Measurements from ENCODE around the gene PTGIS. TPM values are rescaled to one million over a fixed set of nuclear protein-coding genes. Genes with fewer than 3 reads are reported as not detected.

PTGIS gene
- total RNA-seq, 4 donors from 2014 or later: 1.6 to 34.1 (median 8.6) TPM

DNA sequence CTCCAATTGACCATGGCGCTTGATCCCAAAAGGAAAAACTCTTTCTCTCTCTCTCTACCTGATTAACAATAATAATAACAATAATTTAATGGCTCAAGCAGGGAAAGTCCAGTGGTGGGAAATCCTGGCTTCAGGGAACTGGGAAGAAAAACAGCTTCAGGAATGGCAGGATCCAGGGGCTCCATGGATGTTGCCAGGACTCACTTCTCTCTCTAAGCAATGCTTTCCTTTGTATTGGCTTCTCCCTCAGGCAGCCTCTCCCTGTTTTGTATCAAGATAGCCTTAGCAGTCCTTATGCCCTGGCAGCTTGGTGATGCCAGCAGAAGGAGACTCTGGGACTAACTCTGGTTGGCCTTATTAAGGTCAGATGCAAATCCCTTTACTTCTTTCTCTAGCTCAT, 13.5 kb upstream of the PTGIS start:
- Histone ChIP-seq H3K36me3 (no peaks in the 10 kb centered on the region), H3K4me1 (peaks cover 0 to 52% (median 27%) of the 10 kb centered on the region in 3 donors), H3K27ac (peak overlapping the region in 3 of 4 donors; percentile 66 to 88 (median 80)), H3K4me3 (no peak overlapping the region), H3K27me3 (peaks cover 0 to 32% (median 0%) of the 10 kb centered on the region in 4 donors), H3K9me3 (peaks cover 0 to 7% (median 6%) of the 10 kb centered on the region in 3 donors)
- no peak for DNase-seq
- TF ChIP-seq, protein P1, sequence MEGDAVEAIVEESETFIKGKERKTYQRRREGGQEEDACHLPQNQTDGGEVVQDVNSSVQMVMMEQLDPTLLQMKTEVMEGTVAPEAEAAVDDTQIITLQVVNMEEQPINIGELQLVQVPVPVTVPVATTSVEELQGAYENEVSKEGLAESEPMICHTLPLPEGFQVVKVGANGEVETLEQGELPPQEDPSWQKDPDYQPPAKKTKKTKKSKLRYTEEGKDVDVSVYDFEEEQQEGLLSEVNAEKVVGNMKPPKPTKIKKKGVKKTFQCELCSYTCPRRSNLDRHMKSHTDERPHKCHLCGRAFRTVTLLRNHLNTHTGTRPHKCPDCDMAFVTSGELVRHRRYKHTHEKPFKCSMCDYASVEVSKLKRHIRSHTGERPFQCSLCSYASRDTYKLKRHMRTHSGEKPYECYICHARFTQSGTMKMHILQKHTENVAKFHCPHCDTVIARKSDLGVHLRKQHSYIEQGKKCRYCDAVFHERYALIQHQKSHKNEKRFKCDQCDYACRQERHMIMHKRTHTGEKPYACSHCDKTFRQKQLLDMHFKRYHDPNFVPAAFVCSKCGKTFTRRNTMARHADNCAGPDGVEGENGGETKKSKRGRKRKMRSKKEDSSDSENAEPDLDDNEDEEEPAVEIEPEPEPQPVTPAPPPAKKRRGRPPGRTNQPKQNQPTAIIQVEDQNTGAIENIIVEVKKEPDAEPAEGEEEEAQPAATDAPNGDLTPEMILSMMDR (IDR thresholded peaks at IDR 0.05): no peak
- TF ChIP-seq POLR2A (IDR thresholded peaks at IDR 0.05): no peak
- intact Hi-C loops (cut with DNase I): no loop called here
- 89 to 90% methylated on average over 1 of the region's 1 CpG for WGBS, 2 donors

DNA sequence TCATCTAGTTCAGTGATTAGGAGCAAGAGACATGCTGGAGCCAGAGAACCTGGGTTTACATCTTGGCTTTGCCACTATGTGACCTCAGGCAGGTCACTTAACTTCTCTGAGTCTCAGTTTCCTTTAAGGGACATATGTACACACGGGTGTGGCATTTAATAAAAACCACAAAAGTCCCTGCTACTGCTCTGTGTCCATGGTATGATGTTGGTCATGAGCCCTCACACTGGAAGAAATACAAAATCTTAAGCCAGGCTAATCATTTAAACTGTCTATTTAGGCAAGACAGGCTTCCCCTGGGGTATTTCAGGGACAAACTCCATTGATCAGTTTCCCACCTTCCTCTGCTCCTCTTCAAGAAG, 12.9 kb upstream of the PTGIS start:
- peaks cover 0 to 30% (median 0%) of the 10 kb centered on the region in 4 donors for H3K27me3 ChIP-seq
- intact Hi-C loops (cut with DNase I): no loop called here
- no peak overlapping the region for H3K4me3 ChIP-seq
- H3K27ac ChIP-seq: peak overlapping the region in 3 of 4 donors; percentile 66 to 88 (median 80)
- DNase-seq: no peak
- no peak for TF ChIP-seq POLR2A (IDR thresholded peaks at IDR 0.05)
- TF ChIP-seq, protein P1 (IDR thresholded peaks at IDR 0.05): no peak
- peaks cover 0 to 51% (median 27%) of the 10 kb centered on the region in 3 donors for H3K4me1 ChIP-seq
- 0 to 29% methylated on average over 1 of the region's 1 CpG for WGBS, 2 donors
- peaks cover 0 to 7% (median 6%) of the 10 kb centered on the region in 3 donors for H3K9me3 ChIP-seq
- no peaks in the 10 kb centered on the region for H3K36me3 ChIP-seq

DNA sequence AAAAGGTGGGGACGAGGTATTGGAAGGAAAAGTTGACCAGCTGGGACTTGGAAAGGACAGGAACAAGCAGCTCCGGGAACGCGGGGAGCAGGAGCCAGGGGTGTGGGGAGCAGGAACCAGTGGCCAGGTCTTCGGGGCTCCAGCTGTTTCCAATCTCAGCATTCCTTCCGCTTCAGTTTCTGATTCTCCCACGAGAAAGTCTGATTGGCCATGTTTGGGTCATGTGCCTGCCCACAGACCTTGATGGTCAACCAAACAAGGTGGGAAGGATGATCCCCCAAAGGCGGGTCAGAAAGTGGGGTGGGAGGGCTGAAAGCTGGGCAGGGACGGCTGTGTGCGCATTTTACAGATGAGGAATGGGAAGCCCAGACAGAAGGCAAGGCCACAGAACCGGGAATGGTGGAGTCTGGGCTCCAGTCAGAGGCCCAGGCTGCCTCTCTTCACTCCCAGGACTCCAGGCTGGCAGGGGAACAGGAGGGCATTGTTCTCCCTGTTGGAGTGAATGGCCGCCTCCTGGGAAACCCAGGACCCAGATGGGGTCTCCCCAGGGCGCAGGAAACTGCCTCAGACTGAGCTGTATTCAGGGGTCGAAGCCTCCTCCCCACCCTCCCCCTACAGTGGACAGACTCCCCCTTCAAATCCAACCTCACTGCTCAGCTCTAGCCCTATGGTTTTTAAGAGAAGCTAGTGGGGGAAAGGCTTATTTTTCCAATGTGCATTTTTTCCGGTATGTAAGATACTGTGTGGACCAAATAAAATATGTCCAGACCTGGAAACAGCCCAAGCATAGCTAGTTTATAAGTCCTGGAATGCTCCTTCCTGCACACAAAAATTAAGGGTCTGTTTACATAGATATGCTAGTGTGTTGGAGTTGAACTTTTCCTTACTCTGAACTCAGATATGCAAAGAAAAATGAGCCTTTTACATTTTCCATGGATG, 12.2 kb upstream of the PTGIS start:
- no peak for TF ChIP-seq POLR2A (IDR thresholded peaks at IDR 0.05)
- TF ChIP-seq, protein P1 (IDR thresholded peaks at IDR 0.05): no peak
- H3K27me3 ChIP-seq: peaks cover 0 to 24% (median 0%) of the 10 kb centered on the region in 4 donors
- H3K27ac ChIP-seq: peak overlapping the region; percentile 47 to 88 (median 73)
- peaks cover 0 to 7% (median 6%) of the 10 kb centered on the region in 3 donors for H3K9me3 ChIP-seq
- no peak overlapping the region for H3K4me3 ChIP-seq
- intact Hi-C loops (cut with DNase I): no loop called here
- H3K36me3 ChIP-seq: no peaks in the 10 kb centered on the region
- WGBS, 2 donors: 70 to 77% methylated on average over 10 to 11 of the region's 15 CpGs
- peaks cover 0 to 51% (median 33%) of the 10 kb centered on the region in 3 donors for H3K4me1 ChIP-seq
- DNase-seq: no peak

DNA sequence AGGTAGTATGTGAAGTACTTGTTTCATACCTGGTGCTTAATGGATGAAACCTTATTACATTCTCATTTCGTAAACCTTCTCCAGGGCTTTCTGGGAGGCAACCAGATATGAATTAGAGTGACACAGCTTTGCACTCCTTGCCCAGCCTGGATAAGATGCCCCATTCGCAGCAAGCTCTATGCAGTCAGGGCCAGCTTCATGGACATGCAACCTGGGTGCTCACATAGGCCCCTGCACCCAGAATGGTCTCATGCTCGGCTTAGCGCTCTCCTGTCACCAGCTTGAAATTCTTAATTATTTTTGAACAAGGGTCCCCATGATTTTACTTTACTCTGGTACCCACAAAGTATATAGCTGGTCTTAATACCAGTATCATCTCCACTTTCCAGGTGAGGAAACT, 11.3 kb upstream of the PTGIS start:
- no peak for DNase-seq
- H3K27ac ChIP-seq: peak overlapping the region in 3 of 4 donors; percentile 66 to 88 (median 80)
- no peak for TF ChIP-seq POLR2A (IDR thresholded peaks at IDR 0.05)
- TF ChIP-seq, protein P1 (IDR thresholded peaks at IDR 0.05): no peak
- no peaks in the 10 kb centered on the region for H3K36me3 ChIP-seq
- no peak overlapping the region for H3K4me3 ChIP-seq
- 87 to 93% methylated on average over 4 of the region's 4 CpGs for WGBS, 2 donors
- peaks cover 0 to 7% (median 6%) of the 10 kb centered on the region in 3 donors for H3K9me3 ChIP-seq
- H3K4me1 ChIP-seq: peaks cover 0 to 41% (median 25%) of the 10 kb centered on the region in 3 donors
- H3K27me3 ChIP-seq: peaks cover 0 to 15% (median 0%) of the 10 kb centered on the region in 4 donors
- intact Hi-C loops (cut with DNase I): no loop called here

DNA sequence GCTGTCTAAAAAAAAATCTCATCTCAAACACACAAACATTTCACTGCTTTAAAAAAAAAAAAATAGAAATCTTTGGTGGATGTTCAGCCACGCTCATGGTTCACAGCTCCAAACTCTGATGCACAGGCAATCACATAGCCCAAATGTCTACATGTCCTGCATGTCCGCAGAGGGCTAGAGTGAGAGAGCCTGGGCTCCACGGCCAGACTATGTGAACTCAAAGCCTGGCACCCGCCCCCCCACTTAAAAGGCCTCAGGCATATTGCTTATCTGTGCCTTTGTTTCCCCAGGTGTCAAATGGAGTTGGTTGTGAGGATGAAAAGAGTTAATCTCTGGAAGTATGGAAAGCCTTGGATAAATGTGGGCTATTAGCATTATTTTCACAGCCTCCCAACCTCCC, 10.5 kb upstream of the PTGIS start:
- intact Hi-C loops (cut with DNase I): no loop called here
- Histone ChIP-seq H3K36me3 (no peaks in the 10 kb centered on the region), H3K27ac (peak overlapping the region in 1 of 4 donors; percentile 0), H3K4me1 (peaks cover 0 to 34% (median 23%) of the 10 kb centered on the region in 3 donors), H3K4me3 (no peak overlapping the region), H3K27me3 (peaks cover 0 to 14% (median 0%) of the 10 kb centered on the region in 4 donors), H3K9me3 (peaks cover 0 to 7% (median 6%) of the 10 kb centered on the region in 3 donors)
- no peak for DNase-seq
- TF ChIP-seq POLR2A (IDR thresholded peaks at IDR 0.05): no peak
- TF ChIP-seq, protein P1 (IDR thresholded peaks at IDR 0.05): no peak
- WGBS, 2 donors: 74% methylated on average over 4 of the region's 4 CpGs

Data from esophagus squamous epithelium (tissue), 5 donors.